Fibroblast of the aortic adventitia (primary cell): ENCODE results near the gene NHERF1. TPM values are rescaled to one million over a fixed set of nuclear protein-coding genes. Genes with fewer than 3 reads are reported as not detected.

Experiments
- DNase-seq: peaks from one replicate; pipeline ENCODE4 v3.0.0-alpha.2; 2010; ENCODE audit warnings: low read depth
- H3K4me3 ChIP-seq: 2 replicates; pipeline ENCODE4 v1.5.1; 2011; ENCODE audit warnings: low read depth, mild to moderate bottlenecking, control low read depth, low read length, moderate library complexity
- total RNA-seq: library from RNA; depleted of rRNA; stranded (reverse); fragments of >200 nt; gene quantifications from 2 replicates; pipeline ENCODE4 v1.2.3, GENCODE V29; 2012; ENCODE audit warnings: low replicate concordance
- TF ChIP-seq, protein P1 (sequence below): IDR thresholded peaks from 2 replicates; pipeline ENCODE4 v1.5.1; 2011; ENCODE audit warnings: mild to moderate bottlenecking, low read length, control low read depth, inconsistent platforms; ENCODE audit not compliant: insufficient read depth

The NHERF1 gene
- 11.0 and 11.7 TPM in 2 replicates for total RNA-seq

- H3K4me3 ChIP-seq: peak within 1 kb of the TSS; percentile 83
- DNase-seq: peak; percentile 84
- TF ChIP-seq, protein P1, sequence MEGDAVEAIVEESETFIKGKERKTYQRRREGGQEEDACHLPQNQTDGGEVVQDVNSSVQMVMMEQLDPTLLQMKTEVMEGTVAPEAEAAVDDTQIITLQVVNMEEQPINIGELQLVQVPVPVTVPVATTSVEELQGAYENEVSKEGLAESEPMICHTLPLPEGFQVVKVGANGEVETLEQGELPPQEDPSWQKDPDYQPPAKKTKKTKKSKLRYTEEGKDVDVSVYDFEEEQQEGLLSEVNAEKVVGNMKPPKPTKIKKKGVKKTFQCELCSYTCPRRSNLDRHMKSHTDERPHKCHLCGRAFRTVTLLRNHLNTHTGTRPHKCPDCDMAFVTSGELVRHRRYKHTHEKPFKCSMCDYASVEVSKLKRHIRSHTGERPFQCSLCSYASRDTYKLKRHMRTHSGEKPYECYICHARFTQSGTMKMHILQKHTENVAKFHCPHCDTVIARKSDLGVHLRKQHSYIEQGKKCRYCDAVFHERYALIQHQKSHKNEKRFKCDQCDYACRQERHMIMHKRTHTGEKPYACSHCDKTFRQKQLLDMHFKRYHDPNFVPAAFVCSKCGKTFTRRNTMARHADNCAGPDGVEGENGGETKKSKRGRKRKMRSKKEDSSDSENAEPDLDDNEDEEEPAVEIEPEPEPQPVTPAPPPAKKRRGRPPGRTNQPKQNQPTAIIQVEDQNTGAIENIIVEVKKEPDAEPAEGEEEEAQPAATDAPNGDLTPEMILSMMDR: peak; percentile 14
These were observed at the start of gene NHERF1 for GRCh38 chr17:74748529-74749278. Gene NHERF1, plus strand, starts transcription at chr17:74748628. Its CDS starts 219 bp downstream, at chr17:74748847.

GRCh38 chr17:74699236-74699635, 49.2 kb upstream of the NHERF1 start:
- DNase-seq: no peak
- TF ChIP-seq, protein P1: no peak
- H3K4me3 ChIP-seq: no peak overlapping the region

DNA sequence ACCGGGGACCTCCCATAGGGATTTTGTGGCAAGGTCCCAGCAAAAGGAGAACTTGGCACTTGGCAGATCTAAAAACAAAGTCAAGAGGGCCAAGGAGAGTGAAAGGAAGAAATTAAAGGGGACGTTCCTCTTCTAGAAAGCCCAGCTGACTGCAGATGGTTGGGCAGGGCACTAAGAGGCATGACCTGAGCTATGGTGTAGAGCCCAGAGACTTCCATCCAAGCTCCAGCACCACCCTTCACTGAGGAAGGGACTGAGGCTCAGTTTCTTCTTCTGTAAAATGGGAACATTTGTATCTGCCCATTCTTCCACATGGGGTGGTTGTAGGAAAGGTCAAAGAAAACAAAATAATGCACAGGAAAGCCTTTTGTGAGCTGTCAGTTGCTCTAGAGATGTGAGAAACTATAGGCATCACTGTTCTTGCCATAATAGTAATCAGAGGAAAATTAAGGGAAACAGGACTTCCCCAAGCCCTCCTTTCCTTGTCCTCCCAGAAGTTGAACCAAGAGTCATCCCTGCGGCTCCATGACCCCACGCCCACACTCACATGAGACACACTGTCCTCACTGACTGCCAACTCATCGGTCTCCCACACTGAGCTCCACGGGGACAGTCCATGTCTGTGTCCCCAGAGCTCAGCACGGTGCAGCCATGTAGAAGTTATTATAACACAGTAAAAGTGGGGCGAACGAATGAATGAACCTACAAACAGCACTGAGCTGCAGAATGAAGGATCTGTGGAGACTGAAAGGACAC, 46.1 kb upstream of the NHERF1 start:
- no peak for DNase-seq
- no peak overlapping the region for H3K4me3 ChIP-seq
- TF ChIP-seq, protein P1: no peak

- no peak for DNase-seq
- TF ChIP-seq, protein P1: no peak
These were observed 45.1 kb upstream of the NHERF1 start for GRCh38 chr17:74703311-74703710.

DNA sequence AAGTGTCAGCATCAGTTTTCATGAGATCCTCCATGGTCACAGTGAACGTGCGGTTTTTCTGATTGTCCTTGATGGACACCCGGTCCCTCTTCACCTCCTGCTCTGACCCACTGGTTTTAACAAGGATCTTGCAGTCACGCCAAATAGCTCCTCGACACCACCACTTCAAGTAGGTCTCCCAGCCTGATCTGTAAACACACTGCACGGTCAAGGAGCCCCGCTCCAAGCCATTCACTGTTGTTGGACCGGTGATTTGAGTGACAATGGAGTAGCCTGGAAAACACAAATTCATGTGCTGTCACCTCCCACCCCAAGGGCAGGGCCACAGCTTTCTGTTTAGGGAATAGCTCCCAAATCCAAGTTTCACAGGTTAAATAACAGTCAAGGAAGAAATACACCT, 43.9 kb upstream of the NHERF1 start:
- no peak overlapping the region for H3K4me3 ChIP-seq
- no peak for DNase-seq
- TF ChIP-seq, protein P1: no peak

More at GRCh38 chr17:74703311-74703710, 45.1 kb upstream of the NHERF1 start:
- no peak overlapping the region for H3K4me3 ChIP-seq

DNA sequence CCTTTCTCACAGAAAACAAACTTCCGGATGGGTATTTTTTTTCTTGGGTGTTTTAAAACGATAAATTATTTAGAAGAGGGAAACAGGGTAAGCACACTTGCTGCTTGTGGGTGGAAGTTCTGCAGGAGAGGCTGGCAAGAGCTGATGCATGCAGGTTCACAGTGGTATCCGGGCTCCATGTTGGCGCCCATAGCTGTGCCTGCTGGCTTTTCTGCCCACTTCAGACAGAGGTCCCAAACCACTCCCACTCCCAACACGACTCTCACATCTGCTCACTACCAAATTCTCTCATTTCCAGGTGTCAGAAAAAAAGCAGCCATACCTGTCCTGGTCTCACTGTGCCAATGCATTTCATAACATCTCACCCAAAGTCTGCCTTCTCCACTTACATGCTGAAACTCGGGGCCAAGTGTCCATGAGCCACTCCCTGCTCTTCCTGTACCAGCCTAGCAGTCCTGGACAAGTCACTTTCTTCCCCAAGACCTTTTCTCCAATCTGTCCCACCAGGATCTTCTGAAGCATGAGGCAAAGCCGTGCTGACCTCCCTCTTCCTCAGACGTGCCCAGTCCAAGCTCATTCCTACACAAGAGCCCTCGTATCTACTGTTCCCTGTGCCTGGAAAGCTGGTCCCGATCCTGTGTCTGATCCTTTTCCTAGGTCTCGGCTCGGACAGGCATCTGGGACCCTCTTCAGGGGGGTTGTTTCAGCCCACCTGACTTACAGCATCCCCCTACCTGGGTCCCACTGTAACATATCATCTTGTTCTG, 37.2 kb upstream of the NHERF1 start:
- TF ChIP-seq, protein P1: no peak
- no peak for DNase-seq
- no peak overlapping the region for H3K4me3 ChIP-seq
